ENCODE results near the gene PRRT4.

The PRRT4 gene

DNA sequence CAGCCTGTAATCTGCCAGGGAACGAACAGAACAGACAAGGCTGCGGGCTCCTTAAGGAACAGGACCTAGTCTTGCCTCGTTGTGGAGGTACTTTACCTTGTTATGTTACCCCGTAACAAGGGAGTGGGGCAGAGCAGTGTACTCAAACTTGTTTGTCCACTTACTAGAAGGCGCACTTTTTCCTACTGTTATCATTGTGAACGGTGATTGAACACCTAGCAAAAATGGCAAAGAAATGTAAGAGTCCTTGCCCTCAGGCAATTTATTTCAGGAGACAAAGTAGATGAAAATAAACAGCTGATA lies 48.9 kb upstream of the PRRT4 start (continued):
- TF ChIP-seq, protein P1, sequence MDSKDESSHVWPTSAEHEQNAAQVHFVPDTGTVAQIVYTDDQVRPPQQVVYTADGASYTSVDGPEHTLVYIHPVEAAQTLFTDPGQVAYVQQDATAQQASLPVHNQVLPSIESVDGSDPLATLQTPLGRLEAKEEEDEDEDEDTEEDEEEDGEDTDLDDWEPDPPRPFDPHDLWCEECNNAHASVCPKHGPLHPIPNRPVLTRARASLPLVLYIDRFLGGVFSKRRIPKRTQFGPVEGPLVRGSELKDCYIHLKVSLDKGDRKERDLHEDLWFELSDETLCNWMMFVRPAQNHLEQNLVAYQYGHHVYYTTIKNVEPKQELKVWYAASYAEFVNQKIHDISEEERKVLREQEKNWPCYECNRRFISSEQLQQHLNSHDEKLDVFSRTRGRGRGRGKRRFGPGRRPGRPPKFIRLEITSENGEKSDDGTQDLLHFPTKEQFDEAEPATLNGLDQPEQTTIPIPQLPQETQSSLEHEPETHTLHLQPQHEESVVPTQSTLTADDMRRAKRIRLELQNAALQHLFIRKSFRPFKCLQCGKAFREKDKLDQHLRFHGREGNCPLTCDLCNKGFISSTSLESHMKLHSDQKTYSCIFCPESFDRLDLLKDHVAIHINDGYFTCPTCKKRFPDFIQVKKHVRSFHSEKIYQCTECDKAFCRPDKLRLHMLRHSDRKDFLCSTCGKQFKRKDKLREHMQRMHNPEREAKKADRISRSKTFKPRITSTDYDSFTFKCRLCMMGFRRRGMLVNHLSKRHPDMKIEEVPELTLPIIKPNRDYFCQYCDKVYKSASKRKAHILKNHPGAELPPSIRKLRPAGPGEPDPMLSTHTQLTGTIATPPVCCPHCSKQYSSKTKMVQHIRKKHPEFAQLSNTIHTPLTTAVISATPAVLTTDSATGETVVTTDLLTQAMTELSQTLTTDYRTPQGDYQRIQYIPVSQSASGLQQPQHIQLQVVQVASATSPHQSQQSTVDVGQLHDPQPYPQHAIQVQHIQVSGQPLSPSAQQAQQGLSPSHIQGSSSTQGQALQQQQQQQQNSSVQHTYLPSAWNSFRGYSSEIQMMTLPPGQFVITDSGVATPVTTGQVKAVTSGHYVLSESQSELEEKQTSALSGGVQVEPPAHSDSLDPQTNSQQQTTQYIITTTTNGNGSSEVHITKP (tag by site-specific recombination; IDR thresholded peaks at IDR 0.05): peak; percentile 86; the same call in 1 of the 2 replicates

DNA sequence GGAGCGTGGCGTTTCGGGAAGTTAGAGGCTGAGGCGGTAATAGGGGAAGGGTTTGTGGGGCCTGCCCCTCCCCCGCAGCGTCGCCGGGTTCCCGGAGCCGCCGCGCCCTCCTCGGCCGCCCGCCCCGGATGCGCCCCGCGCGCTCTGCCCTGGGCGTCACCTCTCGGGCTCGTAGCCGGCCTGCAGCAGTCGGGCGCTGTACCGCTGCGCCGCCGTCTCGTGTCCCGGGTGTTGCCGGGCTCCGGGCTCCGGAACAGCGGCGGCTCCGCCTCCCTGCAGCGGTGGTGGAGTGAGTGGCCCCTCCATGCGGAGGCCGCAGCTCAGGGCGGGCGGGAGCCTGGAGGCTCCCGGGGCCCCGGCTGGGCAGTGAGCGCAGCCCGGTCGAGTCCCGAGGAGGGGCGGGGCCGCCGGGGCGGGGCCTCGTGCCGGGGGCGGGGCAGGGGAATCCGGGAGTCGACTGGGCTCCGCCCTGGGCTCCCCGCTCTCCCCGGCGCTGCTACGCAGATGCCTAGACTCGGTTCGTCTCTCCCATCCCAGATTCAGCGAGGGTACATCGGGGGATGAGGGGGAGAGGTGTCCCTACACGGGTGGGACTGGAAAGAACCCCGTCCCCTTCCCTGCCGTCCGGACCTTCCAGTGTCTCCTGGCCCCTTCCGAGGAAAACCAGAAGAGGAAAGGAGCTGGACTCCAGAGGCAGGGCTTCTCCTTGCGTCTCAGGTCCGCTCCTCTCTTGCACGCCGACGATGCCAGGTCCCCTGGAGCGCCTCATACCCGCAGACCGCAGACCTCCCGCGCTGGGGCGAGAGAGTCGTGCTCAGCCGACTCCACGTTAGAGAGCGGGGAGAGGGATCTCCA lies 48.3 kb upstream of the PRRT4 start, which contains the start of gene IMPDH1:
Gene IMPDH1 (minus strand): TSS at position 387 of the 855 bp plus-strand sequence. CDS start 81 bp downstream, at position 306.
- no peaks in the 10 kb centered on the region; the same call in 1 of the 2 replicates for H3K4me1 ChIP-seq (ENCODE audit: control insufficient read depth, insufficient read depth, low read length)
- TF ChIP-seq, protein P2, sequence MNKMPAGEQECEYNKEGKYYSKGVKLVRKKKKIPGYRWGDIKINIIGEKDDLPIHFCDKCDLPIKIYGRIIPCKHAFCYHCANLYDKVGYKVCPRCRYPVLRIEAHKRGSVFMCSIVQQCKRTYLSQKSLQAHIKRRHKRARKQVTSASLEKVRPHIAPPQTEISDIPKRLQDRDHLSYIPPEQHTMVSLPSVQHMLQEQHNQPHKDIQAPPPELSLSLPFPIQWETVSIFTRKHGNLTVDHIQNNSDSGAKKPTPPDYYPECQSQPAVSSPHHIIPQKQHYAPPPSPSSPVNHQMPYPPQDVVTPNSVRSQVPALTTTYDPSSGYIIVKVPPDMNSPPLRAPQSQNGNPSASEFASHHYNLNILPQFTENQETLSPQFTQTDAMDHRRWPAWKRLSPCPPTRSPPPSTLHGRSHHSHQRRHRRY (tag by site-specific recombination; IDR thresholded peaks at IDR 0.05): no peak
- TF ChIP-seq, protein P3, sequence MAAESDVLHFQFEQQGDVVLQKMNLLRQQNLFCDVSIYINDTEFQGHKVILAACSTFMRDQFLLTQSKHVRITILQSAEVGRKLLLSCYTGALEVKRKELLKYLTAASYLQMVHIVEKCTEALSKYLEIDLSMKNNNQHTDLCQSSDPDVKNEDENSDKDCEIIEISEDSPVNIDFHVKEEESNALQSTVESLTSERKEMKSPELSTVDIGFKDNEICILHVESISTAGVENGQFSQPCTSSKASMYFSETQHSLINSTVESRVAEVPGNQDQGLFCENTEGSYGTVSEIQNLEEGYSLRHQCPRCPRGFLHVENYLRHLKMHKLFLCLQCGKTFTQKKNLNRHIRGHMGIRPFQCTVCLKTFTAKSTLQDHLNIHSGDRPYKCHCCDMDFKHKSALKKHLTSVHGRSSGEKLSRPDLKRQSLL (tag by site-specific recombination; IDR thresholded peaks at IDR 0.05): peak; percentile 91
- TF ChIP-seq SP7 (tag by site-specific recombination; IDR thresholded peaks at IDR 0.05) (peak; percentile 41; the same call in 1 of the 2 replicates), SCRT1 (tag by site-specific recombination; IDR thresholded peaks at IDR 0.05; ENCODE audit: borderline replicate concordance) (no peak), ZNF169 (tag by site-specific recombination; IDR thresholded peaks at IDR 0.05) (no peak), KLF1 (tag by site-specific recombination; IDR thresholded peaks at IDR 0.05) (peak; percentile 64), SP3 (tag by site-specific recombination; IDR thresholded peaks at IDR 0.05) (peak; percentile 48), ZNF76 (tag by site-specific recombination; IDR thresholded peaks at IDR 0.05; ENCODE audit: borderline replicate concordance, low read depth) (peak; percentile 45; the same call in 1 of the 2 replicates), ZNF341 (tag by site-specific recombination; IDR thresholded peaks at IDR 0.05; ENCODE audit: low read depth) (peak; percentile 84), ZBTB8A (tag by site-specific recombination; IDR thresholded peaks at IDR 0.05) (peak; percentile 99), ZNF132 (tag by site-specific recombination; IDR thresholded peaks at IDR 0.05; ENCODE audit: borderline replicate concordance) (no peak), HOXA7 (CRISPR knock-in tag; IDR thresholded peaks at IDR 0.05; ENCODE audit: borderline replicate concordance) (no peak), ZBTB21 (tag by site-specific recombination; IDR thresholded peaks at IDR 0.05) (peak; percentile 43; the same call in 1 of the 2 replicates), ZNF133 (tag by site-specific recombination; IDR thresholded peaks at IDR 0.05) (no peak), ZNF423 (tag by site-specific recombination; IDR thresholded peaks at IDR 0.05) (peak; percentile 85), OSR2 (tag by site-specific recombination; IDR thresholded peaks at IDR 0.05) (peak; percentile 10; the same call in 1 of the 2 replicates)
- TF ChIP-seq, protein P4, sequence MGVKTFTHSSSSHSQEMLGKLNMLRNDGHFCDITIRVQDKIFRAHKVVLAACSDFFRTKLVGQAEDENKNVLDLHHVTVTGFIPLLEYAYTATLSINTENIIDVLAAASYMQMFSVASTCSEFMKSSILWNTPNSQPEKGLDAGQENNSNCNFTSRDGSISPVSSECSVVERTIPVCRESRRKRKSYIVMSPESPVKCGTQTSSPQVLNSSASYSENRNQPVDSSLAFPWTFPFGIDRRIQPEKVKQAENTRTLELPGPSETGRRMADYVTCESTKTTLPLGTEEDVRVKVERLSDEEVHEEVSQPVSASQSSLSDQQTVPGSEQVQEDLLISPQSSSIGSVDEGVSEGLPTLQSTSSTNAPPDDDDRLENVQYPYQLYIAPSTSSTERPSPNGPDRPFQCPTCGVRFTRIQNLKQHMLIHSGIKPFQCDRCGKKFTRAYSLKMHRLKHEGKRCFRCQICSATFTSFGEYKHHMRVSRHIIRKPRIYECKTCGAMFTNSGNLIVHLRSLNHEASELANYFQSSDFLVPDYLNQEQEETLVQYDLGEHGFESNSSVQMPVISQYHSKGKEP (tag by site-specific recombination; IDR thresholded peaks at IDR 0.05): peak; percentile 74; the same call in 1 of the 2 replicates
- TF ChIP-seq, protein P5, sequence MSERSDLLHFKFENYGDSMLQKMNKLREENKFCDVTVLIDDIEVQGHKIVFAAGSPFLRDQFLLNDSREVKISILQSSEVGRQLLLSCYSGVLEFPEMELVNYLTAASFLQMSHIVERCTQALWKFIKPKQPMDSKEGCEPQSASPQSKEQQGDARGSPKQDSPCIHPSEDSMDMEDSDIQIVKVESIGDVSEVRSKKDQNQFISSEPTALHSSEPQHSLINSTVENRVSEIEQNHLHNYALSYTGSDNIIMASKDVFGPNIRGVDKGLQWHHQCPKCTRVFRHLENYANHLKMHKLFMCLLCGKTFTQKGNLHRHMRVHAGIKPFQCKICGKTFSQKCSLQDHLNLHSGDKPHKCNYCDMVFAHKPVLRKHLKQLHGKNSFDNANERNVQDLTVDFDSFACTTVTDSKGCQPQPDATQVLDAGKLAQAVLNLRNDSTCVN (tag by site-specific recombination; optimal IDR thresholded peaks at IDR 0.05): peak; percentile 80
- TF ChIP-seq, protein P6, sequence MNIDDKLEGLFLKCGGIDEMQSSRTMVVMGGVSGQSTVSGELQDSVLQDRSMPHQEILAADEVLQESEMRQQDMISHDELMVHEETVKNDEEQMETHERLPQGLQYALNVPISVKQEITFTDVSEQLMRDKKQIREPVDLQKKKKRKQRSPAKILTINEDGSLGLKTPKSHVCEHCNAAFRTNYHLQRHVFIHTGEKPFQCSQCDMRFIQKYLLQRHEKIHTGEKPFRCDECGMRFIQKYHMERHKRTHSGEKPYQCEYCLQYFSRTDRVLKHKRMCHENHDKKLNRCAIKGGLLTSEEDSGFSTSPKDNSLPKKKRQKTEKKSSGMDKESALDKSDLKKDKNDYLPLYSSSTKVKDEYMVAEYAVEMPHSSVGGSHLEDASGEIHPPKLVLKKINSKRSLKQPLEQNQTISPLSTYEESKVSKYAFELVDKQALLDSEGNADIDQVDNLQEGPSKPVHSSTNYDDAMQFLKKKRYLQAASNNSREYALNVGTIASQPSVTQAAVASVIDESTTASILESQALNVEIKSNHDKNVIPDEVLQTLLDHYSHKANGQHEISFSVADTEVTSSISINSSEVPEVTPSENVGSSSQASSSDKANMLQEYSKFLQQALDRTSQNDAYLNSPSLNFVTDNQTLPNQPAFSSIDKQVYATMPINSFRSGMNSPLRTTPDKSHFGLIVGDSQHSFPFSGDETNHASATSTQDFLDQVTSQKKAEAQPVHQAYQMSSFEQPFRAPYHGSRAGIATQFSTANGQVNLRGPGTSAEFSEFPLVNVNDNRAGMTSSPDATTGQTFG (tag by site-specific recombination; IDR thresholded peaks at IDR 0.05; ENCODE audit: borderline replicate concordance): no peak

More for the DNA sequence above, 48.3 kb upstream of the PRRT4 start, which contains the start of gene IMPDH1:
- POLR2A ChIA-PET: interaction anchor here (0.6 to 1.4 kb wide), 3 partner anchors 9 to 60 kb away, joined by 3 to 5 read pairs (median 4); no protein-coding TSS in a partner anchor
- CTCF ChIA-PET: interaction anchor here (0.7 to 9.5 kb wide), 12 partner anchors 9 to 514 kb away, joined by 3 to 131 read pairs (median 4); partner anchors contain the start of gene HILPDA
- no peaks in the 10 kb centered on the region for H3K36me3 ChIP-seq (ENCODE audit: control insufficient read depth in 2 of 2, insufficient read depth in 1 of 2, low read length in 2 of 2)
- H3K9me3 ChIP-seq (ENCODE audit: control insufficient read depth, insufficient read depth, low read depth, low read length): no peaks in the 10 kb centered on the region
- peak within 1 kb of the TSS; percentile 70 for H3K4me3 ChIP-seq (ENCODE audit: low read depth, low read length)
- peak within 1 kb of the TSS; percentile 45 for H3K27ac ChIP-seq (ENCODE audit: extremely low read depth, low read depth, low read length)
